HEK293 (cell line): ENCODE data around the gene AMOTL2.

Experiments used
- CTCF ChIA-PET: fragments of 350-600 bp; formaldehyde crosslinking; extraction: SDS; loops from one replicate; lab custom pipeline; 2021; ENCODE audit warnings: antibody characterized with exemption; lab: Yijun Ruan, JAX
- POLR2A ChIA-PET: fragments of 300-600 bp; formaldehyde crosslinking; extraction: SDS; loops from one replicate; lab custom pipeline; 2020; ENCODE audit warnings: antibody characterized with exemption, inconsistent platforms; lab: Yijun Ruan, JAX
- H3K27ac ChIP-seq: fragments of 200-500 bp; sonication (Bioruptor generic); 2 replicates; pipeline ENCODE4 v1.5.1; 2014; ENCODE audit warnings: low read depth, low read length, control low read depth, inconsistent platforms; ENCODE audit errors: extremely low read depth
- H3K36me3 ChIP-seq, 2 experiments: fragments of 200-500 bp in 1 of 2; sonication (Bioruptor generic) in 1 of 2; 1 replicate in 1 of 2; 2 replicates in 1 of 2; pipeline ENCODE4 v1.5.1; 2014 to 2017; ENCODE audit warnings: inconsistent platforms in 2 of 2, low read length in 2 of 2; ENCODE audit not compliant: control insufficient read depth in 2 of 2, insufficient read depth in 1 of 2
- H3K4me1 ChIP-seq: fragments of 200-500 bp; sonication (Bioruptor generic); 2 replicates; pipeline ENCODE4 v1.5.1; 2014; ENCODE audit warnings: mild to moderate bottlenecking, low read length, inconsistent platforms; ENCODE audit not compliant: control insufficient read depth, insufficient read depth
- H3K4me3 ChIP-seq: 2 replicates; pipeline ENCODE4 v1.5.1; 2011; ENCODE audit warnings: low read depth, mild to moderate bottlenecking, control low read depth, low read length, moderate library complexity
- H3K9me3 ChIP-seq: fragments of 200-500 bp; sonication (Bioruptor generic); 2 replicates; pipeline ENCODE4 v1.5.1; 2014; ENCODE audit warnings: low read depth, low read length, inconsistent platforms; ENCODE audit not compliant: control insufficient read depth, insufficient read depth
- CTCF ChIP-seq: fragments of 450-650 bp; formaldehyde crosslinking; IDR thresholded peaks from 2 replicates; pipeline ENCODE4 v1.5.1; 2016; ENCODE audit warnings: missing biosample characterization, missing genetic modification characterization
- FEZF1 ChIP-seq: fragments of 450-650 bp; formaldehyde crosslinking; IDR thresholded peaks from 2 replicates; pipeline ENCODE4 v1.5.1; 2016; ENCODE audit warnings: missing biosample characterization, missing genetic modification characterization
- GLIS2 ChIP-seq: fragments of 450-650 bp; formaldehyde crosslinking; IDR thresholded peaks from 2 replicates; pipeline ENCODE4 v1.5.1; 2016; ENCODE audit warnings: missing biosample characterization, missing genetic modification characterization
- HOXC10 ChIP-seq: sonication (generic); formaldehyde crosslinking; IDR thresholded peaks from 2 replicates; pipeline ENCODE4 v1.8.1; 2023; ENCODE audit warnings: mild to moderate bottlenecking, missing genetic modification reagents
- IKZF3 ChIP-seq: fragments of 450-650 bp; IDR thresholded peaks from 2 replicates; pipeline ENCODE4 v1.5.0; 2018; ENCODE audit warnings: missing biosample characterization, mild to moderate bottlenecking, missing genetic modification characterization, moderate library complexity
- KLF9 ChIP-seq: fragments of 450-650 bp; formaldehyde crosslinking; IDR thresholded peaks from 2 replicates; pipeline ENCODE4 v1.5.1; 2016; ENCODE audit warnings: missing biosample characterization, missing genetic modification characterization, low read depth
- MEIS1 ChIP-seq: sonication (generic); formaldehyde crosslinking; IDR thresholded peaks from 2 replicates; pipeline ENCODE4 v1.8.1; 2022; ENCODE audit warnings: missing genetic modification reagents, mild to moderate bottlenecking, borderline replicate concordance
- SALL2 ChIP-seq: fragments of 450-650 bp; formaldehyde crosslinking; IDR thresholded peaks from 2 replicates; pipeline ENCODE4 v1.5.0; 2017; ENCODE audit warnings: missing biosample characterization, mild to moderate bottlenecking, missing genetic modification characterization, borderline replicate concordance
- SCRT1 ChIP-seq: fragments of 450-650 bp; formaldehyde crosslinking; IDR thresholded peaks from 2 replicates; pipeline ENCODE4 v1.5.1; 2016; ENCODE audit warnings: missing biosample characterization, missing genetic modification characterization, borderline replicate concordance
- TRIM28 ChIP-seq: IDR thresholded peaks from 2 replicates; pipeline ENCODE4 v1.6.1; 2011; ENCODE audit warnings: low read length, control low read depth, borderline replicate concordance
- ZBTB17 ChIP-seq: fragments of 450-650 bp; formaldehyde crosslinking; IDR thresholded peaks from 2 replicates; pipeline ENCODE4 v1.5.1; 2016; ENCODE audit warnings: missing biosample characterization, missing genetic modification characterization
- ZBTB26 ChIP-seq: fragments of 450-650 bp; formaldehyde crosslinking; optimal IDR thresholded peaks from 2 replicates; pipeline ENCODE3; 2016; ENCODE audit warnings: missing biosample characterization, mild to moderate bottlenecking, missing genetic modification characterization
- ZBTB49 ChIP-seq: fragments of 450-650 bp; formaldehyde crosslinking; IDR thresholded peaks from 2 replicates; pipeline ENCODE4 v1.5.1; 2016; ENCODE audit warnings: missing biosample characterization, missing genetic modification characterization, low read depth
- ZFP3 ChIP-seq: fragments of 450-650 bp; formaldehyde crosslinking; IDR thresholded peaks from 2 replicates; pipeline ENCODE4 v1.5.1; 2016; ENCODE audit warnings: low read depth, missing biosample characterization, missing genetic modification characterization
- ZNF132 ChIP-seq: fragments of 450-650 bp; formaldehyde crosslinking; IDR thresholded peaks from 2 replicates; pipeline ENCODE4 v1.5.1; 2017; ENCODE audit warnings: missing biosample characterization, missing genetic modification characterization, borderline replicate concordance
- ZNF138 ChIP-seq: fragments of 450-650 bp; formaldehyde crosslinking; IDR thresholded peaks from 2 replicates; pipeline ENCODE4 v1.5.1; 2016; ENCODE audit warnings: missing biosample characterization, missing genetic modification characterization, borderline replicate concordance
- ZNF175 ChIP-seq: fragments of 450-650 bp; formaldehyde crosslinking; IDR thresholded peaks from 2 replicates; pipeline ENCODE4 v1.5.1; 2016; ENCODE audit warnings: missing biosample characterization, missing genetic modification characterization
- ZNF26 ChIP-seq: fragments of 450-650 bp; formaldehyde crosslinking; IDR thresholded peaks from 2 replicates; pipeline ENCODE4 v1.5.1; 2016; ENCODE audit warnings: missing biosample characterization, missing genetic modification characterization
- ZNF280D ChIP-seq: fragments of 450-650 bp; formaldehyde crosslinking; IDR thresholded peaks from 2 replicates; pipeline ENCODE4 v1.5.1; 2016; ENCODE audit warnings: missing biosample characterization, missing genetic modification characterization
- ZNF335 ChIP-seq: fragments of 450-650 bp; formaldehyde crosslinking; conservative IDR thresholded peaks from 2 replicates; pipeline ENCODE4 v1.5.1; 2016; ENCODE audit warnings: missing biosample characterization, missing genetic modification characterization
- ZNF354C ChIP-seq: fragments of 450-650 bp; formaldehyde crosslinking; IDR thresholded peaks from 2 replicates; pipeline ENCODE4 v1.5.1; 2016; ENCODE audit warnings: missing biosample characterization, missing genetic modification characterization, low read depth, borderline replicate concordance
- ZNF555 ChIP-seq: fragments of 450-650 bp; formaldehyde crosslinking; conservative IDR thresholded peaks from 2 replicates; pipeline ENCODE4 v1.5.1; 2017; ENCODE audit warnings: missing biosample characterization, mild to moderate bottlenecking, missing genetic modification characterization, inconsistent platforms
- ZNF600 ChIP-seq: fragments of 450-650 bp; formaldehyde crosslinking; IDR thresholded peaks from 2 replicates; pipeline ENCODE4 v1.5.1; 2016; ENCODE audit warnings: missing biosample characterization, missing genetic modification characterization
- ZNF776 ChIP-seq: fragments of 450-650 bp; formaldehyde crosslinking; IDR thresholded peaks from 2 replicates; pipeline ENCODE4 v1.5.0; 2017; ENCODE audit warnings: missing biosample characterization, missing genetic modification characterization, borderline replicate concordance
- ZSCAN16 ChIP-seq: fragments of 450-650 bp; formaldehyde crosslinking; IDR thresholded peaks from 2 replicates; pipeline ENCODE4 v1.5.1; 2016; ENCODE audit warnings: missing biosample characterization, missing genetic modification characterization
- ZXDB ChIP-seq: fragments of 450-650 bp; formaldehyde crosslinking; IDR thresholded peaks from 2 replicates; pipeline ENCODE4 v1.5.1; 2016; ENCODE audit warnings: missing biosample characterization, missing genetic modification characterization

Gene AMOTL2

GRCh38 chr3:134326126-134326525 is 48.1 kb downstream of the AMOTL2 start:
- Histone ChIP-seq H3K4me1 (no peaks in the 10 kb centered on the region), H3K36me3 (no peaks in the 10 kb centered on the region), H3K9me3 (no peaks in the 10 kb centered on the region), H3K27ac (no peak overlapping the region), H3K4me3 (no peak overlapping the region)
- CTCF ChIA-PET, result interaction anchor here (1.0 to 1.1 kb wide), 3 partner anchors 20 to 154 kb away, joined by 3 read pairs; no protein-coding TSS in a partner anchor
- POLR2A ChIA-PET, result interaction anchor here (1.2 kb wide), 1 partner anchor 38 kb away, joined by 5 read pairs; no protein-coding TSS in a partner anchor
- no peak for TF ChIP-seq ZNF600 (tag by site-specific recombination)
- no peak for TF ChIP-seq ZBTB49 (tag by site-specific recombination)
- no peak for TF ChIP-seq ZSCAN16 (tag by site-specific recombination)
- no peak for TF ChIP-seq MEIS1
- no peak for TF ChIP-seq ZNF280D
- TF ChIP-seq SCRT1 (tag by site-specific recombination), result no peak
- no peak for TF ChIP-seq ZFP3 (tag by site-specific recombination)
- no peak for TF ChIP-seq FEZF1 (tag by site-specific recombination)
- TF ChIP-seq ZNF132 (tag by site-specific recombination), result no peak
- TF ChIP-seq ZXDB (tag by site-specific recombination), result no peak
- TF ChIP-seq ZNF555, result no peak
- TF ChIP-seq ZNF138, result no peak
- TF ChIP-seq SALL2 (tag by site-specific recombination), result no peak
- TF ChIP-seq, all 188 proteins: peak for 0

GRCh38 chr3:134325706-134326105 is 48.5 kb downstream of the AMOTL2 start:
- Histone ChIP-seq H3K36me3 (no peaks in the 10 kb centered on the region), H3K9me3 (no peaks in the 10 kb centered on the region), H3K4me1 (no peaks in the 10 kb centered on the region), H3K27ac (no peak overlapping the region), H3K4me3 (no peak overlapping the region)
- ChIA-PET CTCF (interaction anchor here (1.0 to 1.1 kb wide), 2 partner anchors 20 to 33 kb away, joined by 3 read pairs; no protein-coding TSS in a partner anchor), POLR2A (interaction anchor here (1.2 kb wide), 1 partner anchor 38 kb away, joined by 5 read pairs; no protein-coding TSS in a partner anchor)
- TF ChIP-seq SCRT1 (tag by site-specific recombination) (no peak), ZNF335 (no peak), ZNF175 (no peak), ZBTB26 (no peak), GLIS2 (tag by site-specific recombination) (no peak), ZNF354C (tag by site-specific recombination) (no peak), HOXC10 (CRISPR knock-in tag) (no peak), CTCF (tag by site-specific recombination) (no peak), ZNF26 (no peak), ZBTB17 (tag by site-specific recombination) (no peak), ZNF776 (no peak), TRIM28 (no peak), KLF9 (tag by site-specific recombination) (no peak), IKZF3 (tag by site-specific recombination) (no peak)
